Prostate gland (tissue), 2 donors: ENCODE data around the gene MYO7B.
"Not testable (repeated sequence)": the region's sequence is repeated elsewhere in the genome, so short reads cannot be mapped to it uniquely, and the experiment has no call there.

Experiments used
- CTCF ChIP-seq, 4 experiments: fragments of 200-600 bp in 2 of 4; fragments of 450-650 bp in 2 of 4; sonication (generic) in 2 of 4; IDR thresholded peaks; 1 replicate in 3 of 4; 2 replicates in 1 of 4; pipeline ENCODE4 v1.5.1; 2016 to 2019; ENCODE audit warnings: antibody characterized with exemption in 4 of 4, mild to moderate bottlenecking in 2 of 4, moderate library complexity in 2 of 4
- POLR2A ChIP-seq: fragments of 450-650 bp; IDR thresholded peaks from one replicate; pipeline ENCODE4 v1.6.1; 2016; ENCODE audit warnings: antibody characterized with exemption, mild to moderate bottlenecking
- POLR2AphosphoS5 ChIP-seq: sonication (generic); formaldehyde crosslinking; IDR thresholded peaks from one replicate; pipeline ENCODE4 v1.6.1; 2017; ENCODE audit warnings: antibody characterized with exemption

GRCh38 chr2:127524198-127524834 is 11.2 kb upstream of the MYO7B start:
- not testable (repeated sequence) for TF ChIP-seq CTCF (IDR thresholded peaks at IDR 0.05); POLR2AphosphoS5; POLR2A
